GM18868 (cell line): ENCODE data around the gene MRPS26.
"Not testable (repeated sequence)": the region's sequence is repeated elsewhere in the genome, so short reads cannot be mapped to it uniquely, and the experiment has no call there.

Experiments
- ATAC-seq: cut with Tn5 transposase; IDR thresholded peaks from one replicate; pipeline ENCODE4 v1.9.1; 2021; ENCODE audit warnings: mild to moderate bottlenecking, moderate library complexity; ENCODE audit not compliant: unreplicated experiment

MRPS26 gene

GRCh38 chr20:3041854-3042409 is 3.9 kb upstream of the MRPS26 start:
- no peak for ATAC-seq

- ATAC-seq: no peak
Observed at GRCh38 chr20:3042625-3043024, 3.2 kb upstream of the MRPS26 start.

DNA sequence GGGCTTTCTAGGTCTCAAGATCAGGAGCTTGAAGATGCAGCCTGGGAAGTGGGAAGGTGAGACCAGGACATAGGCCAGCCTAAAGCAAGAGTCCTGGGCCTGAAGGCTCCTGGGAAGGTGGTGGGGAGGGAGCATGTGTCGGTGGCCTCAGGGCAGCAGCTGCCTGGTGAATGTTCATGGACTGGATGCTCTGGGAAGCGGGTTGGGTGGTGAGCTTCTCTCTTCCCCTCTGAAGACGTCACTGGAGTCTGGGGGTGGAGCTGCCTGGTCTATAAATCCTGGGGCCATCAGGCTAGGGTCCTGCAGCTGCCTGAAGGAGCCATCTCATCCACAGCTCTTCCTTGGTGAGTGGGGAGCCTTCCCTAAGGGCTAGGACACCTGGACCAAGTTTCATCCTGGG is 2.5 kb upstream of the MRPS26 start, which contains the start of gene GNRH2:
Gene GNRH2 (plus strand): TSS at position 301 of the 400 bp plus-strand sequence. CDS start 793 bp downstream, outside the sequence.
- ATAC-seq: no peak

DNA sequence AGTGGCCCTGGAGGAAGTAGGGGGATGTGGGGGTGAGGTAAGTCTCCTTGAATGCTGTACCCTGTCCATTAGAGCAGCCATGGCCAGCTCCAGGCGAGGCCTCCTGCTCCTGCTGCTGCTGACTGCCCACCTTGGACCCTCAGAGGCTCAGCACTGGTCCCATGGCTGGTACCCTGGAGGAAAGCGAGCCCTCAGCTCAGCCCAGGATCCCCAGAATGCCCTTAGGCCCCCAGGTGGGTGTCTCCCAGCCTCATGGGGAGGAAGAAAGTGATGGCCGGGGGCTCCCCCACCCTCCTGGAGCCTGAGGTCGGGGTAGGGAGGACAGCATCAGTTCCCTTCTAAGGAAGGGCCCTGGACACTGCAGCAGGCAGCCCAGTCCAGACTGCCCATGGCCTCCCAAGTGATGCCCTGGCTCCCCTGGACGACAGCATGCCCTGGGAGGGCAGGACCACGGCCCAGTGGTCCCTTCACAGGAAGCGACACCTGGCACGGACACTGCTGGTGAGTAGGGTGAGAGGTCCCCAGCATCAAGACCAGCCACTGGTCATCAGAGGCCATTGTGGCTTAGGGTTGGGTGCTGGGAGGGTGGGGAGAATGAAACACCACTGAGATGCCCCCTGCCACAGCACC is 1.4 kb upstream of the MRPS26 start:
- ATAC-seq: no peak

GRCh38 chr20:3045042-3045815 is 623 bp upstream of the MRPS26 start:
- peak; percentile 42 for ATAC-seq

GRCh38 chr20:3046677-3047462 is 1.0 kb downstream of the MRPS26 start:
- no peak for ATAC-seq

DNA sequence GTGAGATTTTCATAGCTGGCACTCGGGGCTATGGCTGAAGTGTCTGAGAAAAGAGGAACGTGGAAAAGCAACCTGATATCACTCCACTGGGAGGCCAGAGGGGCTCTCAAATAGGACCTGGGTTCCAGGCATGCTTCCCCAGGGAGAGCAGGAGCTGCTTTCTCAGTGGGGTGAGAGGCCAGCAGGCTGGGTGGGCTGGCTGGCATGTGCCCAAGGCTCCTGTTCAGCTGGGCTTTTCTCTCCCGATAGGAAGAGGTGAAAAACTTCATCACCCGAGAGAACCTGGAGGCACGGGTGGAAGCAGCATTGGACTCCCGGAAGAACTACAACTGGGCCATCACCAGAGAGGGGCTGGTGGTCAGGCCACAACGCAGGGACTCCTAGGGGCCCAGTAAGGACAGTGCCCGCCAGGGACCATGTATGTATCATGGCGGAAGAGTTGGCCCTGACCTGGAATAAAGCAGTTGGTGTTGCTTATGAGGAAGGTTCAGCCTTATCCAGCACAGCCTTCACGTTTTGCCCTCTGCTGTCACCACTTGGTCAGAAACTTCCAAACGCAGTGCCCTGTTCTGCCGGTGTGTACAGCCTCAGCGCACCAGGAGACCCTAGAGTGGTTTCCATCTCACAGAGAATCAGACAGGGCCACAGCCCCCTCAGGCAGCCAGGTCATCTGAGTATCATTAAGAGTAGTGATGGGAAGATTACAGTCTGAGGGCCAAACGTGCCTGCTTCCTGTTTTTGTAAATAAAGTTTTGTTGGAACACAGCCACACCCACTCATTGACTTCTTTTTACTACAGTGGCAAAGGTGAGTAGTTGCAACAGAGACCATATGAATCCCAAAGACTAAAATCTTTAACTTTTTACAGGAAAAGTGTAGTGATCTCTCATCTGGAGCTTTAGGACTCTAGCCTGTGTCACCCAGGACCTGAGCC is 1.9 kb downstream of the MRPS26 start:
- ATAC-seq: no peak

DNA sequence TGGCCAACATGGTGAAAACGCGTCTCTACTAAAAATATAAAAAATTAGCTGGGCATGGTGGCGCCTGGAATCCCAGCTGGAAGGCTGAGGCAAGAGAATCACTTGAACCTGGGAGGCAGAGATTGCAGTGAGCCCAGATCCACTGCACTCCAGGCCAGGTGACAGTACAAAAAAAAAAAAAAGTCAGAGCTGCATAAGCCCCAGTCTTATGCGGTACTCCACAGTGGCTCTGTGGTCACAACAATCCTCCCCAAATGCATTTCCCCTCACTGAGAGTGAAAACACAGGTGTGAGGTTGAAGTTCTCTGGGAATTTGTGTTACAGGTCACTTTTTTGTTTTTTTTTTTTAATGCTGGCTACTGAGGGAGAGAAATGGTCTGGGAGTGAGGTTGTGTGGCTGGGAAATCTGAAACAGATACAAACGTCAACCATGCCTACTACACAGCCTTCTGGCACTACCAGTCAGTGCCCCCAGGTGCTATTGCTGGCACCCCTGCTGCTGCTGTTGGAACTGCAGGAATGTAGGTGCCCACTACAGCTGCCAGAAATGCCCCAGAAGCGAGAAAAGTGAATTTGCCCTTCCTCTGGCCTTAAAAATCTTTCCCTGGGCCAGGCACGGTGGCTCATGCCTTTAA is 5.7 kb downstream of the MRPS26 start:
- ATAC-seq: no peak

- ATAC-seq: no peak
Observed at GRCh38 chr20:3059489-3059888, 13.6 kb downstream of the MRPS26 start.

DNA sequence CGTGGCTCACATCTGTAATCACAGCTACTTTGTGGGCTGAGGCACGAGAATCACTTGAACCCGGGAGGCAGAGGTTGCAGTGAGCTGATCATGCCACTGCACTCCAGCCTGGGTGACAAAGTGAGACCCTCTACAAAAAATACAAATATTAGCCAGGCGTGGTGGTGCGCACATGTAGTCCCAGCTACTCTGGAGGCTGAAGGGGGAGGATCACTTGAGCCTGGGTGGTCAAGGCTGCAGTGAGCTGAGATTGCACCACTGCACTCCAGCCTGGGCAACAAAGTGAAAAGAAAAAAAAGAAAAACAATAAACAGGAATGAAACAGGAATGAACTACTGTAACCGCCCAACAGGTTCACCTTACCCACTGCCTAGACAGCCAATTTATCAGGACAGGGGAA is 18.3 kb downstream of the MRPS26 start:
- not testable (repeated sequence) for ATAC-seq

- ATAC-seq: no peak
Observed at GRCh38 chr20:3067139-3068014, 21.5 kb downstream of the MRPS26 start.

GRCh38 chr20:3068075-3068474 is 22.2 kb downstream of the MRPS26 start:
- no peak for ATAC-seq

DNA sequence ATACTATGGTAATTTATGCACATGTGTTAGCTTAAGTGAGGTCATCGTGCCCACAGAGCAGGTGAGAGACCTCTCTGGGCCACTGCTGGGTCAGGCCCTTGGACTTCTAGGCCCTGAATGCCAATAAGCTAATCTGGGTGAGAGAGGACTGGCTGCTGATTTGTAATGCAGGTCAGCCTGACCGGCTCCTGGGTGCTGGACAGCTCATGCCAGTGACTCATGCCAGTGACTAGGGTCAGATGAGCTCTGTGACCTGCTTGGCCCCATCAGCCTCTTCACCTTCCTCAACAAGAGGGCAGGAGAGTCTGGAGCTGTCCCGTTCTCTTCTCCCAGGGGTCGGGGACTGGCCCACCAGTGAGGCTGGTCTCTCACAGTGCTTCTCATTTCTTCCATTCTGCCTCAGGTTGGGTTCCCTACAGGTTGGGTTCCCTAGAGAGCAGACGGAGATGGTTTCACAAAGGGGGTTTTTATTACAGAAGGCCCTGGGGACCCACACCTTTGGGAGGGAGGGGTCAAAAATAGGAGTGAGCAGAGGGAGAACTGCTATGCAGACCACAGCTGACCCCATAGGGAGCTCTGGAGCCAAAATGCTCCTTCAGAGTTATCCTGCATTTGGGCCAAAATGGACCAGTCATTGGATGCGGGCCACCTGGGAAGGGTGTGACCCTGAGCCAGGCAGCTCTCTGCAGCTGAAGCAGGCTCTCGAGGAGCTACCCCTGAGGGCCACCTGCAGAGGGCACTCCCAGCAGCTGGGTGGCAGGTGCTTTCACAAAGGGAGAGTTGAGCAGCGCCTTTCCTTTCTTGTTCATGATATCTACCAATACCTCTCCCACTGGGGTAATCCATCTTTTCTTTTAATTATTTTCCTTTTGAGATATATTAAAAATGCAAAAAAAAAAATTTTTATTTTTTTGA is 23.4 kb downstream of the MRPS26 start:
- no peak for ATAC-seq

DNA sequence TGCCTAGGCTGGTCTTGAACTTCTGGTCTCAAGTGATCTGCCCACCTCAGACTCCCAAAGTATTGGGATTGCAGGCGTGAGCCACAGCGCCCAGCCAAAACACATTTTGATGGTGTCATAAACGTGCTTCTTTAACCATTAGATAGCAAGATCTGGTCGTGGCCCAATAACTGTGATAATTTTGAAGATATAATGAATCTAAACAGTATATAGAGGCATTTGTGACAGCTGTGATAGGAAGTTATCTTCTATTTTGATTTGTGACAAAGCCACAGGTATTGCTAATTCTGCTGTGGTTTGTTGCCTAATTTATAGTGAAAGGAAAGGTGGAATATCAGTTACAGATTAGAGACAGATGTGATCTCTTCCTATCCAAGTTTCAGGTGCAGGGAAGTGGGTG is 24.9 kb downstream of the MRPS26 start:
- ATAC-seq: no peak

- ATAC-seq: no peak
Observed at GRCh38 chr20:3071266-3071609, 25.4 kb downstream of the MRPS26 start.

- no peak for ATAC-seq
Observed at GRCh38 chr20:3071610-3072529, 26.0 kb downstream of the MRPS26 start, which contains the start of gene OXT. Gene OXT, plus strand, starts transcription at chr20:3071620. Its CDS starts 36 bp downstream, at chr20:3071656.
